Measurements from ENCODE around the gene HNRNPA3.
"Not testable (repeated sequence)": the region's sequence is repeated elsewhere in the genome, so short reads cannot be mapped to it uniquely, and the experiment has no call there.

Gene HNRNPA3

DNA sequence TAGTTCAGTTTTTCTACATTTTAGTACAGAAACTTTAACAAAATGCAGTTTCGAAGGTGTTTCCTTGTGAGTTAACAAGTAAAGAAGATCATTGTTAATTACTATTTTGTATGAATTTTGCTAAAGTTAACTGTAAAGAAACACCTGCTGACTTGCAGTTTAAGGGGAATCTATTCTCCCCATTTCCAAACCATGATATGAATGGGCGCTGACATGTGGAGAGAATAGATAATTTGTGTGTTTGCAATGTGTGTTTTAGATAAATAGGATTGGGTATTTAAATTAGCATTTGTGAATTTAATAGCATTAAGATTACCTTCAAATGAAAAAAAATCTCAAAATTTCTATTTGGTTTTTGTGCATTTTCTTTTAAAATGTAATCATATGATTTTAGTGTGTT lies 7.2 kb downstream of the HNRNPA3 start:
- not testable (repeated sequence) for H3K4me3 ChIP-seq (ENCODE audit: low read depth in 1 of 2, low read length in 2 of 2); H3K9ac ChIP-seq (ENCODE audit: low read length); H3K9me3 ChIP-seq (ENCODE audit: low read length); H3K27me3 ChIP-seq (ENCODE audit: control insufficient read depth in 1 of 2, insufficient read depth in 2 of 2, low read length in 2 of 2); H3K27ac ChIP-seq (ENCODE audit: low read depth, low read length)
- Histone ChIP-seq H3K36me3 (ENCODE audit: insufficient read depth, low read length) (peaks cover 67% of the 10 kb centered on the region), H3K4me1 (ENCODE audit: insufficient read depth, low read length) (peaks cover 23% of the 10 kb centered on the region)

DNA sequence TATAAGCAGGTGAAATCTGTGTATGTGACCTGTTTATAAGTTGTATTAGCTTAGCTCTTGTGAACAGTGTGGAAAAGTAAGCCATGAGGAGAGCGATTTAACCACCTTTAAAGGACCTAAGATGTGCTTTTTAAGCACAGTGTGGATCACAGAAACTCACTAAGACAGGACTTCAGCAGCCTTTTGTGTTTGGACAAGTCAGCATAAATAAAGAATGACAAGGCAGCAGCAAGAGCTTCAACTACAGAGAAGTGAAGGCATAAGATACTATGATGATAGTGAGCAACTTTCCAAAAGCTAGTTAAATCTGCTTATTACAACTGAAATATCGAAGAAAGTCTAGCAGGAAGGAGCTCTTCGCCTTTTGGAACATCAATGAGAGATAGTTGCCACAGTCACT lies 8.9 kb downstream of the HNRNPA3 start:
- Histone ChIP-seq H3K36me3 (ENCODE audit: insufficient read depth, low read length) (peaks cover 58% of the 10 kb centered on the region), H3K27me3 (ENCODE audit: control insufficient read depth in 1 of 2, insufficient read depth in 2 of 2, low read length in 2 of 2) (no peaks in the 10 kb centered on the region), H3K4me1 (ENCODE audit: insufficient read depth, low read length) (peaks cover 12% of the 10 kb centered on the region), H3K9ac (ENCODE audit: low read length) (no peak overlapping the region), H3K9me3 (ENCODE audit: low read length) (no peaks in the 10 kb centered on the region), H3K27ac (ENCODE audit: low read depth, low read length) (no peak overlapping the region), H3K4me3 (ENCODE audit: low read depth in 1 of 2, low read length in 2 of 2) (no peak overlapping the region)

DNA sequence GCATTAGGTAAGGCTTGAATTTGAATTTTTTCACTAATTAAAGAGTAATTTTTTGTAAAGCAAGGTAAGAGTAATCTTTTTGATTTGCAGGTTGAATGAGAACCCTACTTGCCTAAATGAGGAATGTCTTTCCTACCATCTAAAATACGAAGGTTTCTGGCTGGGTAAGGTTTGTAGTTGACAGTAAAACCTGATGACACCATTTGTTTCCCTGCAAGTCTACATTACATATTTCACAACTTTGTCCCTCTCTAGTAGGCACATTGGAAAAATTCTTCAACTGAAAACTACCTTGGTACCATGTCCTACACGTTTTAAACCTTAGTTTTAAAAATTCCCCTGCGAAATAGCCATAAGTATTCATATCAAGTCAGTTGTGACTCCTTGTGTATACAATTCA lies 9.4 kb downstream of the HNRNPA3 start:
- Histone ChIP-seq H3K9me3 (ENCODE audit: low read length) (no peaks in the 10 kb centered on the region), H3K4me1 (ENCODE audit: insufficient read depth, low read length) (peaks cover 10% of the 10 kb centered on the region), H3K4me3 (ENCODE audit: low read depth in 1 of 2, low read length in 2 of 2) (no peak overlapping the region), H3K27me3 (ENCODE audit: control insufficient read depth in 1 of 2, insufficient read depth in 2 of 2, low read length in 2 of 2) (no peaks in the 10 kb centered on the region), H3K9ac (ENCODE audit: low read length) (no peak overlapping the region), H3K36me3 (ENCODE audit: insufficient read depth, low read length) (peaks cover 54% of the 10 kb centered on the region), H3K27ac (ENCODE audit: low read depth, low read length) (no peak overlapping the region)

DNA sequence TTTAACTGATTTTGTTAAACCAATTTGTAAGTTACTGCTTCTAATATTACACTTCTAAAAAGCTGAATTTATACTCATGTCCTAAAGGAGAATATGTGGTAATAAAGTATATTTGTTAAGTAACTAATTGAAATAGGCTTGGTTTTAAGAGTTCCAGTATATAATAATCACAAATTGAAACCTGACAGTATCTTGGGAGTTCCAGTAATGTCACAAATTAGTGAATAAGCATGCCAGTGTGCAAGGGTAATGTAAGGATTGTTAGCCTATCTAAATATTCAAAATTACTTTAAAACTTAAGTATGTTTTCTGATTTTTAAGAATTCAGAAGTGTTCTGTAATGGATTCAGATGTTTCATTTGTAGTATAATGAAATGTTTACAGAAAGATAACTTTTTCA lies 10.8 kb downstream of the HNRNPA3 start:
- H3K9ac ChIP-seq (ENCODE audit: low read length); H3K4me1 ChIP-seq (ENCODE audit: insufficient read depth, low read length); H3K4me3 ChIP-seq (ENCODE audit: low read depth in 1 of 2, low read length in 2 of 2); H3K9me3 ChIP-seq (ENCODE audit: low read length); H3K27me3 ChIP-seq (ENCODE audit: control insufficient read depth in 1 of 2, insufficient read depth in 2 of 2, low read length in 2 of 2); H3K27ac ChIP-seq (ENCODE audit: low read depth, low read length): not testable (repeated sequence)
- H3K36me3 ChIP-seq (ENCODE audit: insufficient read depth, low read length): peaks cover 42% of the 10 kb centered on the region

DNA sequence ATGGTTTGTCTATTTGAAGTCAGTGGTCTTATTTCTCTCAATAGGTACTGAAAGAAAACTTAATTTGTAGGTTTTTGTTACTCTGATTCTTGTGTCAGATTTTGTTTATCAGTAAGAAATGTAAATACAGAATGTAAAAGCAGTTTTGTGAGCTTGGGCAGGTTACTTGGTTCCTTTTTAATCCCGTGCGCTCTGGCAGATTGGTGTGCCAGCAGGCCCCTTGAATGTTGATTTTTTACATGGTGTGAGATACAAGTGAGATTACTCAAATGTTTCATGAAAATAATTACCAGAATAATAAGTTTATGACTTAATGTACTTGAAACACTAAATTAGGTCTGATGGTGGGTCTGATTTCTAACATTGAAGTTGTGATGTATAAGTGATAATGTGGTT lies 13.4 kb downstream of the HNRNPA3 start:
- Histone ChIP-seq H3K4me3 (ENCODE audit: low read depth in 1 of 2, low read length in 2 of 2) (no peak overlapping the region), H3K4me1 (ENCODE audit: insufficient read depth, low read length) (no peaks in the 10 kb centered on the region), H3K27me3 (ENCODE audit: control insufficient read depth in 1 of 2, insufficient read depth in 2 of 2, low read length in 2 of 2) (no peaks in the 10 kb centered on the region), H3K9ac (ENCODE audit: low read length) (no peak overlapping the region), H3K27ac (ENCODE audit: low read depth, low read length) (no peak overlapping the region), H3K9me3 (ENCODE audit: low read length) (no peaks in the 10 kb centered on the region), H3K36me3 (ENCODE audit: insufficient read depth, low read length) (peaks cover 48% of the 10 kb centered on the region)

DNA sequence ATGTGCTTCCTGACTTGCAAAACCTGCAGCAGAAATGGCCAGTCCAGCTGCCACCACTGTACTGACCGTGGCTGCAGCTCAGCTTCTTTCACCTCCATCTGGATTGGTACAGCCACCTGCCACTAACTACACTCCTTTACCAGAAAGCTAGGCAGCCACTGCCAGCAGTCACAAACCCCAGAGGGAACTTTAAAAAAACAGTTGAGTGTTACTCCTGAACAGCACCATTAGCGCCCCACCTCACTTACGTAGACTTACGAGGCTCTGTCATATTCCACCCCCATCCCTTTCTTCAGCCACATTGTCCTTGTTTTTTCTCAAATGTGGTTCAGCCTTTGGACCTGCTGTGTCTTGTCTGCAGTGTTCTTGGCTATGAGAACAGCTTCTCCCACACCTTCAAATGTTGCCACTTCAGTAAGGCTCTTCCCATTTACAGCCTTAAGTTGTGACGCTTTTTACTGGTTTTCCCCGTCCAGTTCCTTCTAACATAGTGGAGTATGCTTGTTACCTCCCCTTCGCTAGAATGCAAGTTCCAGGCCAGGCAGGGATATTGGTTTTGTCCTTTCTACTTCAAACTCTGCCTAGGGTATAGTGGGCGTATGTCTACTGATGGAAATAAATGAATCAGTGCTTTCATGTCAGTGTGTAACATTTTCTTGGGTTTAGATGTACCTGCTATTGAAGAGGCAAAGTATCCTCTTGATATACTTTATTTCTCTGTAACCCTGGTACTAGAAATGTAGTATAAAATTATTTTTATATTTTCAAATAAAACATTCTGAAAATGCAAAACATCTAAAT lies 17.0 kb downstream of the HNRNPA3 start:
- H3K4me3 ChIP-seq (ENCODE audit: low read depth in 1 of 2, low read length in 2 of 2): no peak overlapping the region
- no peak overlapping the region for H3K9ac ChIP-seq (ENCODE audit: low read length)
- no peaks in the 10 kb centered on the region for H3K27me3 ChIP-seq (ENCODE audit: control insufficient read depth in 1 of 2, insufficient read depth in 2 of 2, low read length in 2 of 2)
- peaks cover 8% of the 10 kb centered on the region for H3K4me1 ChIP-seq (ENCODE audit: insufficient read depth, low read length)
- H3K36me3 ChIP-seq (ENCODE audit: insufficient read depth, low read length): peaks cover 58% of the 10 kb centered on the region
- no peaks in the 10 kb centered on the region for H3K9me3 ChIP-seq (ENCODE audit: low read length)
- H3K27ac ChIP-seq (ENCODE audit: low read depth, low read length): no peak overlapping the region

DNA sequence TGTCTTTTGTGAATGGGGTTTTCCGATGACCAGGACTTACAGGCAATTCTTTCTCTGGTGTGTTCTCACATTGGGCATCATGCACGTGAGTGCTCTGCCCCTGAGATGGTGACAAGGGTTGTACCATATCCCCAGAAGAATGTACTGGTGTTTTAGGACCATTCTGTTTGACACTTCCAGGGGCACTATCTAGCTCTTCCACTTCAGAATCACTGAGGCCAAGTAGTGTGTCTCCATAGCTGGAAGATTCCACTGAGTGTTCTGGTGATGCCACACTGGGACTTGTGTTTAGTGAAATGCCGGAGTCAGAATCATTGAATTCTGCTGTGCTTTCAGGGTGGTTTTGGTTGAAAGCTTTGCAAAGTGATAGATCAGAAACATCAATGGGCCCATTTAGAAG lies 18.7 kb downstream of the HNRNPA3 start:
- Histone ChIP-seq H3K36me3 (ENCODE audit: insufficient read depth, low read length) (peaks cover 58% of the 10 kb centered on the region), H3K27ac (ENCODE audit: low read depth, low read length) (no peak overlapping the region), H3K9ac (ENCODE audit: low read length) (no peak overlapping the region), H3K9me3 (ENCODE audit: low read length) (no peaks in the 10 kb centered on the region), H3K4me1 (ENCODE audit: insufficient read depth, low read length) (peaks cover 16% of the 10 kb centered on the region), H3K4me3 (ENCODE audit: low read depth in 1 of 2, low read length in 2 of 2) (no peak overlapping the region), H3K27me3 (ENCODE audit: control insufficient read depth in 1 of 2, insufficient read depth in 2 of 2, low read length in 2 of 2) (no peaks in the 10 kb centered on the region)

DNA sequence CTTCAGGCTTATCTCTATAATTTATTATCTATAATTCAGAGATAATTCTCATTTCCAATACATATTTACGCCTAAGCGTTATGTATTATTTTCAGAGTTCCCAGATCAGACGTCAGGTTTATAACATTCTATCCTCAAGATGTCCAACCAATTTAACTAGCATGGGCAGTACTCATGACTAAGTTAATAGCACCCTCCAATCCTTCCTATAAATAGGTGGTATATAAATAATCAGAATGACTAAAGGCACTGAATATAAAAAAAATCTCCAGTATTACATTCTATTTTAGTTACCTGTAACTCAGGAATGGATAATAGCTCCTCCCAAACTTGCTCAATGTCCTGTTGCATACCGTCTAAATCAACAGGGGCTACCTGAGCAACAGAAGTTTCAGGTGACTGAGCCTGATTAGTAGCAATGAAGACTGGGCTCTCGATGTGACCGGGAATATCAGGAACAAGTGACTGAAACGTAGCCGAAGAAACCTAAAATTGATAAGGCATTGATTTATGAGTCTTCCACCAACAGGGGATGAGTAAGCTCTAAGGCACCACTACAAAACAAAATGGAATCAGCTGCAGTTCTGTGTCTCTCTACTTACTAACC lies 19.6 kb downstream of the HNRNPA3 start:
- H3K27ac ChIP-seq (ENCODE audit: low read depth, low read length): no peak overlapping the region
- H3K9ac ChIP-seq (ENCODE audit: low read length): no peak overlapping the region
- H3K36me3 ChIP-seq (ENCODE audit: insufficient read depth, low read length): peaks cover 58% of the 10 kb centered on the region
- no peaks in the 10 kb centered on the region for H3K9me3 ChIP-seq (ENCODE audit: low read length)
- no peak overlapping the region for H3K4me3 ChIP-seq (ENCODE audit: low read depth in 1 of 2, low read length in 2 of 2)
- no peaks in the 10 kb centered on the region for H3K27me3 ChIP-seq (ENCODE audit: control insufficient read depth in 1 of 2, insufficient read depth in 2 of 2, low read length in 2 of 2)
- peaks cover 21% of the 10 kb centered on the region for H3K4me1 ChIP-seq (ENCODE audit: insufficient read depth, low read length)

DNA sequence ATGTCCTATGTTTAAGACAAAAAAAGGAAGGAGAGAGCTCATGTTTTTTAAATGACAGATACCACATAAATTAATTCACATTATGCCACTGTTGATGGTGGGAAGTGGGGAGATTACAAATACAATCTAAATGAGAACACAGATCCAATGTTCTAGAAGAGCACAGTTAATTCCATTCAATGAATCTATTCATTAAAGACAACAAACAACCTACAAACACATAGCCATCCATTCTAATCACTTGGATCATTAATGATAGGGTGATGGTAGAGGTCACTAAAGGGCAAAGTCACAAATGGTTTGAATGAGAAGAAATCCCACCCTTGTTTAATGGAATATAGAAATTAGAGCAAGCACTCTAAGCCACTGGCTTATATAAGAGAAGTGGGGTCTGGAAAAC lies 21.7 kb downstream of the HNRNPA3 start:
- Histone ChIP-seq H3K9ac (ENCODE audit: low read length) (no peak overlapping the region), H3K4me1 (ENCODE audit: insufficient read depth, low read length) (peaks cover 40% of the 10 kb centered on the region), H3K9me3 (ENCODE audit: low read length) (no peaks in the 10 kb centered on the region), H3K36me3 (ENCODE audit: insufficient read depth, low read length) (peaks cover 48% of the 10 kb centered on the region), H3K4me3 (ENCODE audit: low read depth in 1 of 2, low read length in 2 of 2) (no peak overlapping the region), H3K27me3 (ENCODE audit: control insufficient read depth in 1 of 2, insufficient read depth in 2 of 2, low read length in 2 of 2) (no peaks in the 10 kb centered on the region), H3K27ac (ENCODE audit: low read depth, low read length) (no peak overlapping the region)

DNA sequence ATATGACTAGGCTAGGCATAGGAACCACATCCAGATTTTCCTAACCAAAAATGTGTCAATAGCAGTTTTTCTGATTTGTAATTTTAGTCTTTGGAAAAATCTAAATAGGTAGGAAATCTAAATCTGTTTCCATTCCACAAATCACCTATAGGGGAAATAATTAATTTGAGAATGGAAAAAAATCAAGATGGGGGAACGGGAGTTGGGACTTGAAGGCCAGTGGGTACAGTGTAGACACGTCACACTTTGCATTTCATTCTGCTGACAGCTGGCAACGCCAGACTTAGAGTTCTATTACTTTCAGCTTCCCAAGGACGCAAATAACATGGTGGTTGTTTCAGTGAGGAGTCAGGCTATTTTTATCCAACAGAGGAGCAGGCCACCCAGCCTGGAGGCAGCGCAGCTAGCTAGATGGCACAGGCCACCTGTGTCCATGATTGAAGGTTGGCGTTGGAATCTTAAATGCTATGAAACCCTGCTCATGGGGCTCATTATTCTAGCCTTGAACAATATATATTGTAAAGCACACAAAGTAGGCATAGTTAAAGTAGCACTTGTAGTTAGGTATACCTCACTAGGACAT lies 23.4 kb downstream of the HNRNPA3 start:
- peak overlapping the region; percentile 35 for H3K27ac ChIP-seq (ENCODE audit: low read depth, low read length)
- no peak overlapping the region for H3K4me3 ChIP-seq (ENCODE audit: low read depth in 1 of 2, low read length in 2 of 2)
- no peaks in the 10 kb centered on the region for H3K9me3 ChIP-seq (ENCODE audit: low read length)
- H3K9ac ChIP-seq (ENCODE audit: low read length): no peak overlapping the region
- H3K4me1 ChIP-seq (ENCODE audit: insufficient read depth, low read length): peaks cover 57% of the 10 kb centered on the region
- peaks cover 34% of the 10 kb centered on the region for H3K36me3 ChIP-seq (ENCODE audit: insufficient read depth, low read length)
- H3K27me3 ChIP-seq (ENCODE audit: control insufficient read depth in 1 of 2, insufficient read depth in 2 of 2, low read length in 2 of 2): no peaks in the 10 kb centered on the region

DNA sequence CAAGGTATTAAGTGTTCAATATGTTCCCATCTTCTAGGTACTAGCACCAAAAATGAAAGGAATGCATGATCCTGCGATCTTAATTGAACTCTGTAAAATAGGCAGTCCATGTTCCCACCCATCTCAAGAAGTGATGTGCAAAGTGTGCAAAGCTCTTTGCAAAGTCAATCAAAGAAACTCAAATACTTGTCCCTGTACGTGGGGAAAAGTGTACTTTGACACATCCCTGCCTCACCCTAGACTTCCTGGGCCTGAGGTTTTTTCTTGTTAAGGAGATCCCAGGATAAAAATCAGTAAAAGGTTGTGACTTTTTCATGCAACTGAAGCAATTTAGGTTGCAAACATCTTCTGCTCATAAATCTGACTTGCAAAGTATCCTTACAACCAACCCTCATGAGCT lies 25.3 kb downstream of the HNRNPA3 start:
- Histone ChIP-seq H3K9ac (ENCODE audit: low read length) (no peak overlapping the region), H3K9me3 (ENCODE audit: low read length) (no peaks in the 10 kb centered on the region), H3K36me3 (ENCODE audit: insufficient read depth, low read length) (peaks cover 14% of the 10 kb centered on the region), H3K4me1 (ENCODE audit: insufficient read depth, low read length) (peaks cover 76% of the 10 kb centered on the region), H3K27me3 (ENCODE audit: control insufficient read depth in 1 of 2, insufficient read depth in 2 of 2, low read length in 2 of 2) (no peaks in the 10 kb centered on the region), H3K4me3 (ENCODE audit: low read depth in 1 of 2, low read length in 2 of 2) (no peak overlapping the region), H3K27ac (ENCODE audit: low read depth, low read length) (no peak overlapping the region)
